HCT116 (cell line): ENCODE data around the gene PSMD12. TPM values are rescaled to one million over a fixed set of nuclear protein-coding genes. Genes with fewer than 3 reads are reported as not detected.

Source experiments
- ATAC-seq: fragments of 200-7000 bp; cut with Tn5 transposase; 2 replicates; pipeline ENCODE4 v1.9.1; 2020; ENCODE audit warnings: mild to moderate bottlenecking, moderate library complexity
- Bru-seq: library from RNA; stranded (reverse); fragments of 400-500 nt; gene quantifications from one replicate; lab custom pipeline; 2021; lab: Mats Ljungman, UMichigan
- BruChase-seq, 2 experiments: library from RNA; stranded (reverse); fragments of 400-500 nt; gene quantifications; one replicate each; lab custom pipeline; 2021; lab: Mats Ljungman, UMichigan
- BruUV-seq: library from RNA; stranded (reverse); fragments of 400-500 nt; replicated peaks from 2 replicates; lab custom pipeline; 2021; lab: Mats Ljungman, UMichigan
- CTCF ChIA-PET: fragments of 300-600 bp; sonication (Branson Sonifier 250); formaldehyde crosslinking; loops from one replicate; lab custom pipeline; 2021; ENCODE audit warnings: antibody characterized with exemption; lab: Charles Lee
- POLR2A ChIA-PET: fragments of 300-600, 350-600 bp; sonication (Branson Sonifier 250); formaldehyde crosslinking; loops from one replicate; lab custom pipeline; 2021; ENCODE audit warnings: antibody characterized with exemption; lab: Charles Lee
- RAD21 ChIA-PET, 2 experiments: fragments of 300-600 bp; sonication (Branson Sonifier 250); formaldehyde crosslinking; loops; one replicate each; lab custom pipeline; 2023; ENCODE audit warnings: low total read pairs in 2 of 2; ENCODE audit not compliant: uncharacterized antibody in 2 of 2, unreplicated experiment in 2 of 2, low non-redundant PET in 1 of 2; lab: Charles Lee
- DNase-seq: peaks from one replicate; pipeline ENCODE4 v3.0.0-alpha.2; 2010; ENCODE audit warnings: low read depth, low spot score
- H2AFZ ChIP-seq: fragments of 200-600 bp; shearing (Covaris generic), sonication (generic); 2 replicates; pipeline ENCODE4 v1.6.1; 2017; ENCODE audit warnings: low read depth, mixed run types, mixed read lengths, antibody characterized with exemption, low read length; ENCODE audit not compliant: poor library complexity, severe bottlenecking
- H3K27ac ChIP-seq: 2 replicates; pipeline ENCODE4 v1.5.1; 2012; ENCODE audit warnings: low read depth, low read length
- H3K27me3 ChIP-seq: fragments of 200-600 bp; sonication (generic); 2 replicates; pipeline ENCODE4 v1.6.1; 2016; ENCODE audit warnings: mixed run types, low read length, mixed read lengths; ENCODE audit not compliant: insufficient read depth
- H3K36me3 ChIP-seq, 2 experiments: fragments of 200-500 bp in 1 of 2; fragments of 200-600 bp in 1 of 2; sonication (Bioruptor generic) in 1 of 2; sonication (generic) in 1 of 2; 2 replicates each; pipeline versions ENCODE4 v1.5.1 to v1.6.1; 2014 to 2016; ENCODE audit warnings: low read length in 2 of 2, inconsistent platforms in 1 of 2, mixed read lengths in 1 of 2, mixed run types in 1 of 2; ENCODE audit not compliant: insufficient read depth in 2 of 2, control insufficient read depth in 1 of 2
- H3K4me1 ChIP-seq, 2 experiments: fragments of 200-600 bp in 1 of 2; sonication (generic) in 1 of 2; 2 replicates each; pipeline versions ENCODE4 v1.5.1 to v1.6.1; 2012 to 2017; ENCODE audit warnings: low read length in 2 of 2, inconsistent platforms in 1 of 2, mild to moderate bottlenecking in 1 of 2, mixed read lengths in 1 of 2, mixed run types in 1 of 2, moderate library complexity in 1 of 2; ENCODE audit not compliant: insufficient read depth in 2 of 2, control insufficient read depth in 1 of 2
- H3K4me2 ChIP-seq: fragments of 200-600 bp; sonication (generic); 2 replicates; pipeline ENCODE4 v1.6.1; 2017; ENCODE audit warnings: mixed run types, low read length, mixed read lengths
- H3K4me3 ChIP-seq, 2 experiments: fragments of 200-600 bp in 1 of 2; sonication (generic) in 1 of 2; replicated peaks in 1 of 2; 2 replicates each; pipeline ENCODE4 v1.5.1; 2011 to 2016; ENCODE audit warnings: low read length in 2 of 2, control low read depth in 1 of 2, low read depth in 1 of 2, mild to moderate bottlenecking in 1 of 2, mixed read lengths in 1 of 2, mixed run types in 1 of 2
- H3K79me2 ChIP-seq: fragments of 200-600 bp; sonication (generic); 2 replicates; pipeline ENCODE4 v1.6.1; 2017; ENCODE audit warnings: mild to moderate bottlenecking, mixed run types, low read length, moderate library complexity, mixed read lengths; ENCODE audit not compliant: insufficient read depth
- H3K9ac ChIP-seq: fragments of 200-600 bp; sonication (generic); 2 replicates; pipeline ENCODE4 v1.6.1; 2016; ENCODE audit warnings: low read length, mixed read lengths
- H3K9me2 ChIP-seq: fragments of 200-600 bp; sonication (generic), shearing (Covaris generic); 2 replicates; pipeline ENCODE4 v1.6.1; 2017; ENCODE audit warnings: mixed run types, mild to moderate bottlenecking, moderate library complexity; ENCODE audit not compliant: insufficient read depth
- H3K9me3 ChIP-seq, 2 experiments: fragments of 200-500 bp in 1 of 2; fragments of 200-600 bp in 1 of 2; sonication (Bioruptor generic) in 1 of 2; sonication (generic) in 1 of 2; 2 replicates each; pipeline ENCODE4 v1.6.1; 2014 to 2017; ENCODE audit warnings: low read length in 2 of 2, mixed read lengths in 2 of 2, inconsistent platforms in 1 of 2, low read depth in 1 of 2, mild to moderate bottlenecking in 1 of 2, mixed run types in 1 of 2, moderate library complexity in 1 of 2; ENCODE audit not compliant: control insufficient read depth in 1 of 2, insufficient read depth in 1 of 2
- H4K20me1 ChIP-seq: fragments of 200-600 bp; sonication (generic), shearing (Covaris generic); 2 replicates; pipeline ENCODE4 v1.6.1; 2017; ENCODE audit warnings: mixed run types, mild to moderate bottlenecking, moderate library complexity; ENCODE audit not compliant: insufficient read depth
- ATF3 ChIP-seq: IDR thresholded peaks from 2 replicates; pipeline ENCODE4 v1.6.1; 2012
- CBX3 ChIP-seq: IDR thresholded peaks from 2 replicates; pipeline ENCODE4 v1.6.1; 2012; ENCODE audit warnings: low read depth
- EGR1 ChIP-seq: IDR thresholded peaks from 2 replicates; pipeline ENCODE4 v1.6.1; 2012; ENCODE audit warnings: low read depth
- ELF1 ChIP-seq: IDR thresholded peaks from 2 replicates; pipeline ENCODE4 v1.6.1; 2012; ENCODE audit warnings: low read depth, borderline replicate concordance
- EZH2 ChIP-seq: fragments of 200-600 bp; sonication (generic); IDR thresholded peaks from 2 replicates; pipeline ENCODE4 v1.6.1; 2017; ENCODE audit warnings: antibody characterized with exemption, mixed run types
- EZH2phosphoT487 ChIP-seq: fragments of 200-600 bp; IDR thresholded peaks from 2 replicates; pipeline ENCODE4 v1.6.1; 2018; ENCODE audit warnings: antibody characterized with exemption, borderline replicate concordance
- FOSL1 ChIP-seq: IDR thresholded peaks from 2 replicates; pipeline ENCODE4 v1.6.1; 2012; ENCODE audit warnings: low read depth
- JUND ChIP-seq: IDR thresholded peaks from 2 replicates; pipeline ENCODE4 v1.6.1; 2012
- POLR2AphosphoS5 ChIP-seq: IDR thresholded peaks from 2 replicates; pipeline ENCODE4 v1.6.1; 2011; ENCODE audit warnings: mild to moderate bottlenecking, low read depth, low read length, moderate library complexity
- RAD21 ChIP-seq: IDR thresholded peaks from 2 replicates; pipeline ENCODE4 v1.6.1; 2012; ENCODE audit warnings: low read depth, mild to moderate bottlenecking
- REST ChIP-seq: IDR thresholded peaks from 2 replicates; pipeline ENCODE4 v1.6.1; 2012; ENCODE audit warnings: low read depth
- SIN3A ChIP-seq: IDR thresholded peaks from 2 replicates; pipeline ENCODE4 v1.6.1; 2012; ENCODE audit warnings: low read depth
- SP1 ChIP-seq: IDR thresholded peaks from 2 replicates; pipeline ENCODE4 v1.6.1; 2012; ENCODE audit warnings: low read depth
- SRF ChIP-seq: IDR thresholded peaks from 2 replicates; pipeline ENCODE4 v1.6.1; 2012; ENCODE audit warnings: low read depth
- YY1 ChIP-seq: IDR thresholded peaks from 2 replicates; pipeline ENCODE4 v1.6.1; 2011; ENCODE audit warnings: low read length, low read depth, moderate library complexity, mild to moderate bottlenecking; ENCODE audit not compliant: insufficient replicate concordance; ENCODE audit errors: extremely low read depth
- ZFX ChIP-seq: fragments of 450-650 bp; IDR thresholded peaks from 2 replicates; pipeline ENCODE4 v1.6.1; 2017
- ZNF274 ChIP-seq: fragments of 200-500 bp; sonication (Bioruptor generic); IDR thresholded peaks from 2 replicates; pipeline ENCODE4 v1.6.1; 2014; ENCODE audit warnings: mild to moderate bottlenecking, low read depth, low read length, inconsistent platforms
- intact Hi-C: fragments of 100-400 bp; cut with micrococcal nuclease; formaldehyde crosslinking; loops from 2 replicates; pipeline ENCODE4 v1.10.0; 2022
- long read RNA-seq: library from polyadenylated mRNA; unstranded; transcript quantifications from one replicate; pipeline ENCODE4 v2.0.0, GENCODE V29; 2021; ENCODE audit not compliant: unreplicated experiment
- polyA plus RNA-seq: library from polyadenylated mRNA; unstranded; fragments of >200 nt; gene quantifications from 2 replicates; pipeline ENCODE4 v1.2.1, GENCODE V29; 2012; ENCODE audit warnings: missing spikeins
- total RNA-seq: library from RNA; stranded (reverse); gene quantifications from one replicate; pipeline ENCODE4 v1.2.1, GENCODE V29; 2021; ENCODE audit not compliant: unreplicated experiment
- TF ChIP-seq, protein P1 (sequence below): IDR thresholded peaks from 2 replicates; pipeline ENCODE4 v1.6.1; 2012
- TF ChIP-seq, protein P2 (sequence below): IDR thresholded peaks from 2 replicates; pipeline ENCODE4 v1.6.1; 2011; ENCODE audit warnings: mild to moderate bottlenecking, low read length, moderate library complexity; ENCODE audit not compliant: insufficient replicate concordance; ENCODE audit errors: extremely low read depth

Gene PSMD12
- total RNA-seq (115 TPM), Bru-seq, nascent RNA (percentile 98 among the genes with signal in this experiment), BruChase-seq, experiment 1, labeled RNA remaining after a 6-hour chase (percentile 97 among the genes with signal in this experiment), BruChase-seq, experiment 2, labeled RNA remaining after a 2-hour chase (percentile 97 among the genes with signal in this experiment)
- 54.1 and 55.3 TPM in 2 replicates for polyA plus RNA-seq
- long read RNA-seq, full-length matches to known transcripts: 225 of 266 reads
- long read RNA-seq, partial matches to known transcripts: 13 of 266 reads
- long read RNA-seq, other reads (novel, unspliced or antisense): 28 of 266 reads

- intact Hi-C loops: loop anchor here (10.0 kb wide), 1 partner anchor 652 kb away; no protein-coding TSS in a partner anchor
- no peak for TF ChIP-seq SRF
- peak; percentile 82; the same call in 1 of the 2 replicates for TF ChIP-seq ELF1
- TF ChIP-seq, protein P1, sequence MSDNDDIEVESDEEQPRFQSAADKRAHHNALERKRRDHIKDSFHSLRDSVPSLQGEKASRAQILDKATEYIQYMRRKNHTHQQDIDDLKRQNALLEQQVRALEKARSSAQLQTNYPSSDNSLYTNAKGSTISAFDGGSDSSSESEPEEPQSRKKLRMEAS: peak; percentile 82
- peak; percentile 82 for TF ChIP-seq SP1
- peak; percentile 96 for TF ChIP-seq SIN3A
- TF ChIP-seq YY1: peak; percentile 77
- peak; percentile 99 for TF ChIP-seq ZFX
- no peak for TF ChIP-seq REST
- no peak for TF ChIP-seq JUND
- TF ChIP-seq EZH2phosphoT487: no peak
- TF ChIP-seq POLR2AphosphoS5: peak; percentile 98
- peak; percentile 61 for TF ChIP-seq EGR1
- peak; percentile 82; the same call in 1 of the 2 replicates for TF ChIP-seq CBX3
- no peak for TF ChIP-seq RAD21
- no peak for TF ChIP-seq EZH2
- no peak for TF ChIP-seq ZNF274
- TF ChIP-seq, protein P2, sequence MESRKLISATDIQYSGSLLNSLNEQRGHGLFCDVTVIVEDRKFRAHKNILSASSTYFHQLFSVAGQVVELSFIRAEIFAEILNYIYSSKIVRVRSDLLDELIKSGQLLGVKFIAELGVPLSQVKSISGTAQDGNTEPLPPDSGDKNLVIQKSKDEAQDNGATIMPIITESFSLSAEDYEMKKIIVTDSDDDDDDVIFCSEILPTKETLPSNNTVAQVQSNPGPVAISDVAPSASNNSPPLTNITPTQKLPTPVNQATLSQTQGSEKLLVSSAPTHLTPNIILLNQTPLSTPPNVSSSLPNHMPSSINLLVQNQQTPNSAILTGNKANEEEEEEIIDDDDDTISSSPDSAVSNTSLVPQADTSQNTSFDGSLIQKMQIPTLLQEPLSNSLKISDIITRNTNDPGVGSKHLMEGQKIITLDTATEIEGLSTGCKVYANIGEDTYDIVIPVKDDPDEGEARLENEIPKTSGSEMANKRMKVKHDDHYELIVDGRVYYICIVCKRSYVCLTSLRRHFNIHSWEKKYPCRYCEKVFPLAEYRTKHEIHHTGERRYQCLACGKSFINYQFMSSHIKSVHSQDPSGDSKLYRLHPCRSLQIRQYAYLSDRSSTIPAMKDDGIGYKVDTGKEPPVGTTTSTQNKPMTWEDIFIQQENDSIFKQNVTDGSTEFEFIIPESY: no peak
- no peak for TF ChIP-seq FOSL1
- TF ChIP-seq ATF3: no peak
Observed at GRCh38 chr17:67366193-67367157, at the start of gene PSMD12. Gene PSMD12 (minus strand): TSS chr17:67366577. CDS start chr17:67366519, 58 bp downstream.

More at GRCh38 chr17:67366193-67367157, at the start of gene PSMD12:
- Histone ChIP-seq H4K20me1 (peaks cover 26% of the 10 kb centered on the region; the same call in 1 of the 2 replicates), H3K4me1 (peaks cover 10 to 19% of the 10 kb centered on the region in 2 experiments; a peak in 3 of 4 replicates), H3K9me2 (no peaks in the 10 kb centered on the region), H3K27me3 (no peaks in the 10 kb centered on the region), H3K9ac (peak within 1 kb of the TSS; percentile 96), H3K36me3 (peaks cover 6 to 17% of the 10 kb centered on the region in 2 experiments; a peak in 1 of 4 replicates), H3K4me2 (peak within 1 kb of the TSS; percentile 76), H2AFZ (peak within 1 kb of the TSS; percentile 84), H3K9me3 (no peaks in the 10 kb centered on the region), H3K79me2 (peaks cover 50% of the 10 kb centered on the region), H3K4me3 (peak within 1 kb of the TSS; percentile 93 to 97), H3K27ac (peak within 1 kb of the TSS; percentile 77)
- TSS peak; percentile 100 for BruUV-seq
- POLR2A ChIA-PET: interaction anchor here (0.6 to 2.0 kb wide), 2 partner anchors 9 to 74 kb away, joined by 3 to 6 read pairs; no protein-coding TSS in a partner anchor
- ATAC-seq (peak; percentile 97), DNase-seq (peak; percentile 89)
- CTCF ChIA-PET: no interaction called here
- RAD21 ChIA-PET: interaction anchor here in 1 of 2 experiments (0.5 kb wide), 2 partner anchors 149 to 246 kb away, joined by 3 read pairs; no protein-coding TSS in a partner anchor
